ENCODE data around the gene CPN2.

DNA sequence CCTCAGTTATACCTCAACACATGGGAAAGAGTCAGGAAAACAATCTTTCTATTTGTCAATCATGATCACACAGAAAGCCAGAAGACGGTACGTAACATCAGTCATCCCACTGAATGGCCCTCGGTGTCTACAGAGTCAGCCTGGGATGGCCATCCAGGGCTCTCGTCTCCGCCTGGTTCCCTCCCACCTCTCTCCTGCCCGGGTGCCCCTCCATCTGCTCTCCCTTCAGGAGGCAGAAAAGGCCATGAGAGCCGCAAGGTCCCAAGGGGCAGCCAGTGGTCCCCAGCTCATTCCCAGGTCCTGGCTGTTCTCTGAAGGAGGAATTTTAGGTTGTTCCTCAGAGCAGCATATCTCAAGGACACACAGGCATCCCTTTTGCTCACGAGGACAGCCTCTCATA, 22.8 kb upstream of the CPN2 start:
- TF ChIP-seq, protein P1, sequence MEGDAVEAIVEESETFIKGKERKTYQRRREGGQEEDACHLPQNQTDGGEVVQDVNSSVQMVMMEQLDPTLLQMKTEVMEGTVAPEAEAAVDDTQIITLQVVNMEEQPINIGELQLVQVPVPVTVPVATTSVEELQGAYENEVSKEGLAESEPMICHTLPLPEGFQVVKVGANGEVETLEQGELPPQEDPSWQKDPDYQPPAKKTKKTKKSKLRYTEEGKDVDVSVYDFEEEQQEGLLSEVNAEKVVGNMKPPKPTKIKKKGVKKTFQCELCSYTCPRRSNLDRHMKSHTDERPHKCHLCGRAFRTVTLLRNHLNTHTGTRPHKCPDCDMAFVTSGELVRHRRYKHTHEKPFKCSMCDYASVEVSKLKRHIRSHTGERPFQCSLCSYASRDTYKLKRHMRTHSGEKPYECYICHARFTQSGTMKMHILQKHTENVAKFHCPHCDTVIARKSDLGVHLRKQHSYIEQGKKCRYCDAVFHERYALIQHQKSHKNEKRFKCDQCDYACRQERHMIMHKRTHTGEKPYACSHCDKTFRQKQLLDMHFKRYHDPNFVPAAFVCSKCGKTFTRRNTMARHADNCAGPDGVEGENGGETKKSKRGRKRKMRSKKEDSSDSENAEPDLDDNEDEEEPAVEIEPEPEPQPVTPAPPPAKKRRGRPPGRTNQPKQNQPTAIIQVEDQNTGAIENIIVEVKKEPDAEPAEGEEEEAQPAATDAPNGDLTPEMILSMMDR (IDR thresholded peaks at IDR 0.05): no peak
- TF ChIP-seq POLR2A (IDR thresholded peaks at IDR 0.05; ENCODE audit: low read depth) (no peak), POLR2AphosphoS5 (IDR thresholded peaks at IDR 0.05) (no peak)

Data from esophagus muscularis mucosa (tissue), 3 donors.